Measurements from ENCODE around the gene TNIK. TPM values are rescaled to one million over a fixed set of nuclear protein-coding genes. Genes with fewer than 3 reads are reported as not detected.
A peak's percentile ranks its signal among the peaks of the same experiment; 100 is the strongest.

TNIK gene
- total RNA-seq, 4 donors from 2014 or later: 32.9 to 41.7 (median 38.0) TPM

- no peak for ATAC-seq
- peaks cover 0 to 41% of the 10 kb centered on the region in 2 donors for H3K36me3 ChIP-seq
- no peak overlapping the region for H3K4me3 ChIP-seq
- H3K27ac ChIP-seq: peak overlapping the region in 1 of 4 donors; percentile 59
- peaks cover 10 to 44% (median 11%) of the 10 kb centered on the region in 3 donors for H3K4me1 ChIP-seq
- TF ChIP-seq CTCF (IDR thresholded peaks at IDR 0.05) (no peak), POLR2AphosphoS5 (IDR thresholded peaks at IDR 0.05) (no peak), EP300 (IDR thresholded peaks at IDR 0.05) (no peak), POLR2A (IDR thresholded peaks at IDR 0.05) (no peak)
- 42 to 66% methylated on average over 4 of the region's 4 CpGs for WGBS, 2 donors (ENCODE audit: low coverage in 1 of 2)
- no peaks in the 10 kb centered on the region for H3K27me3 ChIP-seq
- H3K9me3 ChIP-seq: no peaks in the 10 kb centered on the region
Measured at GRCh38 chr3:171088496-171088895, 371.7 kb downstream of the TNIK start.

GRCh38 chr3:171086914-171087313, 373.3 kb downstream of the TNIK start:
- WGBS, 2 donors (ENCODE audit: low coverage in 1 of 2): 100% methylated on average over 1 of the region's 1 CpG; no CpG with 5 or more reads in 1 of the 2 donors
- no peak overlapping the region for H3K4me3 ChIP-seq

GRCh38 chr3:171077261-171077660, 382.9 kb downstream of the TNIK start:
- no peak for ATAC-seq
- Histone ChIP-seq H3K27ac (no peak overlapping the region), H3K27me3 (no peaks in the 10 kb centered on the region), H3K9me3 (no peaks in the 10 kb centered on the region), H3K4me3 (no peak overlapping the region), H3K4me1 (no peaks in the 10 kb centered on the region), H3K36me3 (peaks cover 0 to 77% of the 10 kb centered on the region in 2 donors)
- TF ChIP-seq POLR2A (IDR thresholded peaks at IDR 0.05) (no peak), POLR2AphosphoS5 (IDR thresholded peaks at IDR 0.05) (no peak), CTCF (IDR thresholded peaks at IDR 0.05) (no peak), EP300 (IDR thresholded peaks at IDR 0.05) (no peak)
- 80 to 91% methylated on average over 1 to 2 of the region's 2 CpGs for WGBS, 2 donors (ENCODE audit: low coverage in 1 of 2)

More at GRCh38 chr3:171086914-171087313, 373.3 kb downstream of the TNIK start:
- no peak for ATAC-seq
- H3K9me3 ChIP-seq: no peaks in the 10 kb centered on the region
- H3K27ac ChIP-seq: no peak overlapping the region
- no peak for TF ChIP-seq EP300 (IDR thresholded peaks at IDR 0.05)
- TF ChIP-seq POLR2A (IDR thresholded peaks at IDR 0.05): no peak
- no peak for TF ChIP-seq CTCF (IDR thresholded peaks at IDR 0.05)
- no peak for TF ChIP-seq POLR2AphosphoS5 (IDR thresholded peaks at IDR 0.05)
- H3K4me1 ChIP-seq: peaks cover 4 to 28% (median 11%) of the 10 kb centered on the region in 3 donors
- H3K36me3 ChIP-seq: peaks cover 0 to 57% of the 10 kb centered on the region in 2 donors
- H3K27me3 ChIP-seq: no peaks in the 10 kb centered on the region

- Histone ChIP-seq H3K4me1 (no peaks in the 10 kb centered on the region), H3K36me3 (peaks cover 0 to 63% of the 10 kb centered on the region in 2 donors), H3K4me3 (no peak overlapping the region), H3K27me3 (no peaks in the 10 kb centered on the region), H3K9me3 (no peaks in the 10 kb centered on the region), H3K27ac (no peak overlapping the region)
- TF ChIP-seq EP300 (IDR thresholded peaks at IDR 0.05): no peak
- TF ChIP-seq CTCF (IDR thresholded peaks at IDR 0.05): no peak
- no peak for TF ChIP-seq POLR2A (IDR thresholded peaks at IDR 0.05)
- no peak for TF ChIP-seq POLR2AphosphoS5 (IDR thresholded peaks at IDR 0.05)
- no peak for ATAC-seq
Measured at GRCh38 chr3:171072432-171072831, 387.8 kb downstream of the TNIK start.

GRCh38 chr3:171068658-171069057, 391.5 kb downstream of the TNIK start:
- H3K27ac ChIP-seq: no peak overlapping the region
- H3K9me3 ChIP-seq: no peaks in the 10 kb centered on the region
- no peak for ATAC-seq
- WGBS, 2 donors (ENCODE audit: low coverage in 1 of 2): 78 to 81% methylated on average over 3 of the region's 3 CpGs
- H3K4me3 ChIP-seq: no peak overlapping the region
- no peaks in the 10 kb centered on the region for H3K27me3 ChIP-seq
- H3K36me3 ChIP-seq: peaks cover 0 to 67% of the 10 kb centered on the region in 2 donors
- no peaks in the 10 kb centered on the region for H3K4me1 ChIP-seq
- no peak for TF ChIP-seq CTCF (IDR thresholded peaks at IDR 0.05)
- no peak for TF ChIP-seq POLR2AphosphoS5 (IDR thresholded peaks at IDR 0.05)
- no peak for TF ChIP-seq POLR2A (IDR thresholded peaks at IDR 0.05)
- no peak for TF ChIP-seq EP300 (IDR thresholded peaks at IDR 0.05)

Data from gastroesophageal sphincter (tissue), 4 donors.